KMS-11 (cell line): Measurements from ENCODE around the gene ZNF275.

ENCODE experiments used
- H2AFZ ChIP-seq: fragments of 200-600 bp; sonication (generic); 2 replicates; pipeline ENCODE4 v1.6.1; 2016; ENCODE audit warnings: antibody characterized with exemption, mixed run types, low read depth
- H3K27ac ChIP-seq: fragments of 200-600 bp; sonication (generic); 2 replicates; pipeline ENCODE4 v1.6.1; 2016; ENCODE audit warnings: mild to moderate bottlenecking, mixed run types
- H3K27me3 ChIP-seq: fragments of 200-600 bp; sonication (generic); 2 replicates; pipeline ENCODE4 v1.6.1; 2017; ENCODE audit warnings: mild to moderate bottlenecking, low read depth, mixed run types, moderate library complexity; ENCODE audit not compliant: insufficient read depth
- H3K36me3 ChIP-seq: fragments of 200-600 bp; sonication (generic); 2 replicates; pipeline ENCODE4 v1.6.1; 2017; ENCODE audit warnings: mild to moderate bottlenecking, mixed run types; ENCODE audit not compliant: insufficient read depth
- H3K4me1 ChIP-seq: fragments of 200-600 bp; sonication (generic); 2 replicates; pipeline ENCODE4 v1.6.1; 2016; ENCODE audit warnings: mild to moderate bottlenecking, low read depth, mixed run types; ENCODE audit not compliant: poor library complexity, severe bottlenecking
- H3K4me2 ChIP-seq: fragments of 200-600 bp; sonication (generic); 2 replicates; pipeline ENCODE4 v1.7.0; 2016; ENCODE audit warnings: mild to moderate bottlenecking, mixed run types
- H3K4me3 ChIP-seq: fragments of 200-600 bp; sonication (generic); IDR thresholded peaks from 2 replicates; pipeline ENCODE4 v1.6.1; 2017; ENCODE audit warnings: low read depth, low read length, mixed read lengths; ENCODE audit not compliant: insufficient read depth
- H3K79me2 ChIP-seq: fragments of 200-600 bp; sonication (generic); 2 replicates; pipeline ENCODE4 v1.6.1; 2016; ENCODE audit warnings: low read depth, mixed run types; ENCODE audit not compliant: insufficient read depth
- H3K9ac ChIP-seq: fragments of 200-600 bp; sonication (generic); 2 replicates; pipeline ENCODE4 v1.6.1; 2016; ENCODE audit warnings: mild to moderate bottlenecking, mixed run types
- H4K20me1 ChIP-seq: fragments of 200-600 bp; sonication (generic); 2 replicates; pipeline ENCODE4 v1.6.1; 2016; ENCODE audit warnings: mild to moderate bottlenecking, mixed run types; ENCODE audit not compliant: insufficient read depth
- CTCF ChIP-seq: fragments of 200-600 bp; sonication (generic); conservative IDR thresholded peaks from 2 replicates; pipeline ENCODE4 v1.6.1; 2017; ENCODE audit warnings: low read depth, mild to moderate bottlenecking, antibody characterized with exemption, low read length, moderate library complexity, mixed read lengths

ZNF275 gene

GRCh38 chrX:153374426-153374825 lies 40.5 kb downstream of the ZNF275 start:
- H3K9ac ChIP-seq, result no peak overlapping the region
- no peaks in the 10 kb centered on the region for H3K4me1 ChIP-seq
- H3K4me2 ChIP-seq, result no peak overlapping the region
- no peaks in the 10 kb centered on the region for H4K20me1 ChIP-seq
- no peak overlapping the region for H2AFZ ChIP-seq
- TF ChIP-seq CTCF, result no peak
- no peaks in the 10 kb centered on the region for H3K27me3 ChIP-seq
- no peaks in the 10 kb centered on the region for H3K36me3 ChIP-seq
- H3K79me2 ChIP-seq, result no peaks in the 10 kb centered on the region
- no peak overlapping the region for H3K27ac ChIP-seq
- no peak overlapping the region for H3K4me3 ChIP-seq

DNA sequence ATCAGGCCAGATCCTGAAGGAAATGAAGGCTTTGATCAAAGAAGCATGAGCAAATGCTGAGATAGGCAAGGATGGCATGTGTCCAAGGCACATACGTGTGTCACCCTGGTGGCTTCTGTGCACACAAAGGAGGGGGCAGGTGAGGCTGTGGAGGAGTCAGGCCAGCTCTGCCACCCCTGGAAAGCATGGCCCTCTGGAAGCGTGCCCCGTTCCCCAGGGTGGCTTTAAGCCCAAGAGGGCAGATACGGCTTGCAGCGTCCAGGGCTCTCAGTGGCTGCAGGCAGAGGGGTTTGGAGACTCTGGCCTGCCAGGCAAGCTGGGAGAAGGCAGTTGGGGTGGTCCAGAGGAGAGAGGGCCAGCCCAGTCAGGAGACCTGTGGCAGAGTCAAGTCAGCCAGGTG lies 41.6 kb downstream of the ZNF275 start:
- no peak overlapping the region for H3K27ac ChIP-seq
- H3K79me2 ChIP-seq, result no peaks in the 10 kb centered on the region
- H3K27me3 ChIP-seq, result no peaks in the 10 kb centered on the region
- H3K4me2 ChIP-seq, result no peak overlapping the region
- no peaks in the 10 kb centered on the region for H3K4me1 ChIP-seq
- H3K9ac ChIP-seq, result no peak overlapping the region
- H3K36me3 ChIP-seq, result no peaks in the 10 kb centered on the region
- H2AFZ ChIP-seq, result no peak overlapping the region
- H4K20me1 ChIP-seq, result no peaks in the 10 kb centered on the region
- TF ChIP-seq CTCF, result no peak
- no peak overlapping the region for H3K4me3 ChIP-seq

DNA sequence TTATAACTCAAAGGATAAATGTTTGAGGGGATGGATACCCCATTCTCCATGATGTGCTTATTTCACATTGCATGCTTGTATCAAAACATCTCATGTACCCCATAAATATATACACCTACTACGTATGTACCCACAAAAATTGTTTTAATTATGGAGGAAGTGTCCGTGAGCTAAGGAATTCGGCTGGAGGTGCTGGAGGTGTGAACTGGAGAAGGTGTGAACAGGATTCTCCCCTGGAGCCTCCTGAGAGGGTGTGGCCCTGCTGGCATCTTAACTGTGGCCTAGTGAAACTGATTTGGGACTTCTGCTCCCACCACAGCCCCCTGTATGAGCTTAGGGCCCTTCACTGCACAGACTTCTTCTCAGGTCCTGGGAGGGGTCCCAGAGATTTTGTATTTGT lies 43.8 kb downstream of the ZNF275 start:
- no peaks in the 10 kb centered on the region for H3K36me3 ChIP-seq
- no peaks in the 10 kb centered on the region for H3K27me3 ChIP-seq
- H2AFZ ChIP-seq, result no peak overlapping the region
- H3K4me1 ChIP-seq, result no peaks in the 10 kb centered on the region
- H3K4me2 ChIP-seq, result no peak overlapping the region
- H3K9ac ChIP-seq, result no peak overlapping the region
- H4K20me1 ChIP-seq, result no peaks in the 10 kb centered on the region
- no peaks in the 10 kb centered on the region for H3K79me2 ChIP-seq
- no peak for TF ChIP-seq CTCF
- no peak overlapping the region for H3K27ac ChIP-seq
- H3K4me3 ChIP-seq, result no peak overlapping the region

- no peaks in the 10 kb centered on the region for H3K27me3 ChIP-seq
- no peak overlapping the region for H2AFZ ChIP-seq
- H3K36me3 ChIP-seq, result no peaks in the 10 kb centered on the region
- no peaks in the 10 kb centered on the region for H3K4me1 ChIP-seq
- no peak overlapping the region for H3K9ac ChIP-seq
- H3K79me2 ChIP-seq, result no peaks in the 10 kb centered on the region
- no peak overlapping the region for H3K4me3 ChIP-seq
- H3K4me2 ChIP-seq, result no peak overlapping the region
- H4K20me1 ChIP-seq, result no peaks in the 10 kb centered on the region
- TF ChIP-seq CTCF, result no peak
- no peak overlapping the region for H3K27ac ChIP-seq
These were observed 44.7 kb downstream of the ZNF275 start for GRCh38 chrX:153378607-153379006.

DNA sequence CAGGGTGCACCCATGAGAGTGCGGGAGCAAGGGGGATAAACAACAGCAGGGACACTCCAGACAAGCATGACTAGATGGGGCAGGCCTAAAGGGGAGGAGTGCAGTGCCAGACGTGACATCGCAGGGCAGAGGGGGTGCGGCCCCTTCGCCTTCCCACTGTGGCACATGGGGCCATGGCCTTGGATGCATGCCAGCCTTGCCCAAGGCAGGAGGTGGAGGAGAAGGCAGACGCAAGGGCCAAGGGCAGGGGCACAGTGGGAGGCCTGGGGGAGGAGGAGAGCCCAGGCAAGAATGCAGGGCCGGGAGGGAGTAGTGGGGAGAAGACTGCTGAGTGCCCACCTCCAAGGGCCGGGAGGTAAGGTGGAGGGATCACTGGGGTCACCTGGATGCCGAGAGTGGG lies 45.6 kb downstream of the ZNF275 start:
- no peak for TF ChIP-seq CTCF
- Histone ChIP-seq H3K79me2 (no peaks in the 10 kb centered on the region), H3K4me2 (no peak overlapping the region), H4K20me1 (no peaks in the 10 kb centered on the region), H3K27ac (no peak overlapping the region), H3K9ac (no peak overlapping the region), H2AFZ (no peak overlapping the region), H3K27me3 (no peaks in the 10 kb centered on the region), H3K36me3 (no peaks in the 10 kb centered on the region), H3K4me3 (no peak overlapping the region), H3K4me1 (no peaks in the 10 kb centered on the region)
